ENCODE measurements around the gene TBC1D22B. TPM values are rescaled to one million over a fixed set of nuclear protein-coding genes. Genes with fewer than 3 reads are reported as not detected.

TBC1D22B gene
- polyA plus RNA-seq, 2 of the 4 experiments (the other 2 are of a cell fraction), result 5.7 to 6.4 TPM

GRCh38 chr6:37283671-37284151 lies 26.1 kb downstream of the TBC1D22B start:
- Histone ChIP-seq H3K4me1 (no peaks in the 10 kb centered on the region), H3K4me2 (no peak overlapping the region), H3K27ac (no peak overlapping the region), H3K4me3 (no peak overlapping the region), H3K9me3 (no peaks in the 10 kb centered on the region)
- FAIRE-seq, result no peak
- no peak for ATAC-seq
- POLR2A ChIA-PET, result no interaction called here
- CTCF ChIA-PET, result no interaction called here
- no peak for DNase-seq (ENCODE audit: low read depth in 1 of 2, low spot score in 1 of 2)
- TF ChIP-seq GATA3 (IDR thresholded peaks at IDR 0.05; ENCODE audit: borderline replicate concordance), result no peak
- no peak for TF ChIP-seq MAFK (IDR thresholded peaks at IDR 0.05; ENCODE audit: partially characterized antibody)
- no peak for TF ChIP-seq JUN (IDR thresholded peaks at IDR 0.05)
- TF ChIP-seq RFX5 (IDR thresholded peaks at IDR 0.05), result no peak
- TF ChIP-seq PBX3 (IDR thresholded peaks at IDR 0.05), result no peak
- TF ChIP-seq HOXB13 (CRISPR knock-in tag; IDR thresholded peaks at IDR 0.05; ENCODE audit: low read depth), result no peak
- WGBS (ENCODE audit: missing lambda C conversion rate), result 97% methylated on average over 2 of the region's 3 CpGs

- CTCF ChIA-PET, result interaction anchor here (1.3 to 1.6 kb wide), 2 partner anchors 10 to 11 kb away, joined by 3 read pairs; no protein-coding TSS in a partner anchor
- WGBS (ENCODE audit: missing lambda C conversion rate), result 92% methylated on average over 3 of the region's 4 CpGs
These were observed 27.2 kb downstream of the TBC1D22B start for GRCh38 chr6:37284781-37285180.

GRCh38 chr6:37285861-37286311 lies 28.3 kb downstream of the TBC1D22B start:
- Histone ChIP-seq H3K9me3 (no peaks in the 10 kb centered on the region), H3K4me1 (no peaks in the 10 kb centered on the region), H3K4me3 (no peak overlapping the region), H3K4me2 (no peak overlapping the region), H3K27ac (no peak overlapping the region)
- WGBS (ENCODE audit: missing lambda C conversion rate), result 100% methylated on average over 4 of the region's 4 CpGs
- ChIA-PET CTCF (interaction anchor here (1.6 kb wide), 1 partner anchor 13 kb away, joined by 3 read pairs; no protein-coding TSS in a partner anchor), POLR2A (no interaction called here)
- no peak for TF ChIP-seq ZSCAN20 (CRISPR knock-in tag; IDR thresholded peaks at IDR 0.05)
- no peak for TF ChIP-seq HDAC2 (IDR thresholded peaks at IDR 0.05)
- TF ChIP-seq POLR2A (IDR thresholded peaks at IDR 0.05; ENCODE audit: low read length), result no peak
- no peak for TF ChIP-seq RNF2 (IDR thresholded peaks at IDR 0.05; ENCODE audit: borderline replicate concordance, low read depth)
- no peak for TF ChIP-seq CHD2 (IDR thresholded peaks at IDR 0.05; ENCODE audit: low read length, partially characterized antibody)
- no peak for TF ChIP-seq CBX8 (IDR thresholded peaks at IDR 0.05)
- TF ChIP-seq KDM1A (IDR thresholded peaks at IDR 0.05; ENCODE audit: low read depth), result no peak
- no peak for TF ChIP-seq EP300 (IDR thresholded peaks at IDR 0.05)
- no peak for TF ChIP-seq ELK1 (IDR thresholded peaks at IDR 0.05; ENCODE audit: low read depth, low read length)
- TF ChIP-seq FOSB (CRISPR knock-in tag; IDR thresholded peaks at IDR 0.05), result no peak
- no peak for TF ChIP-seq NFE2L2 (conservative IDR thresholded peaks at IDR 0.05; ENCODE audit: low read length)
- TF ChIP-seq BCL3 (IDR thresholded peaks at IDR 0.05), result no peak
- TF ChIP-seq ESRRA (IDR thresholded peaks at IDR 0.05; ENCODE audit: borderline replicate concordance, low read length), result no peak
- TF ChIP-seq POLR2AphosphoS2 (conservative IDR thresholded peaks at IDR 0.05; ENCODE audit: low read length), result no peak
- DNase-seq (ENCODE audit: low read depth in 1 of 2, low spot score in 1 of 2) (no peak), ATAC-seq (no peak), FAIRE-seq (no peak)

More at GRCh38 chr6:37284781-37285180, 27.2 kb downstream of the TBC1D22B start:
- no peak for TF ChIP-seq MAX (IDR thresholded peaks at IDR 0.05)
- Histone ChIP-seq H3K4me3 (no peak overlapping the region), H3K27ac (no peak overlapping the region), H3K9me3 (no peaks in the 10 kb centered on the region), H3K4me2 (no peak overlapping the region), H3K4me1 (no peaks in the 10 kb centered on the region)
- DNase-seq (ENCODE audit: low read depth in 1 of 2, low spot score in 1 of 2), result no peak
- ATAC-seq, result no peak
- FAIRE-seq, result no peak
- POLR2A ChIA-PET, result no interaction called here
